GM13977 (cell line): ENCODE results near the gene VPS33A.
A peak's percentile ranks its signal among the peaks of the same experiment; 100 is the strongest.

Experiments
- DNase-seq: peaks from one replicate; pipeline ENCODE4 v3.0.0; 2012; ENCODE audit warnings: low spot score
- in situ Hi-C: fragments of 300-500 bp; cut with MboI; formaldehyde crosslinking; loops from one replicate; pipeline ENCODE4 v1.12.0; 2022; ENCODE audit warnings: low sequenced_read_pairs, low pct_unique_long_range_greater_than_20kb, mixed read lengths, inconsistent platforms; ENCODE audit not compliant: unreplicated experiment
- TF ChIP-seq, protein P1 (sequence below): IDR thresholded peaks from 2 replicates; pipeline ENCODE4 v1.5.1; 2012; ENCODE audit warnings: mild to moderate bottlenecking, control low read depth; ENCODE audit not compliant: insufficient read depth; ENCODE audit errors: extremely low read depth, missing control alignments

Gene VPS33A

DNA sequence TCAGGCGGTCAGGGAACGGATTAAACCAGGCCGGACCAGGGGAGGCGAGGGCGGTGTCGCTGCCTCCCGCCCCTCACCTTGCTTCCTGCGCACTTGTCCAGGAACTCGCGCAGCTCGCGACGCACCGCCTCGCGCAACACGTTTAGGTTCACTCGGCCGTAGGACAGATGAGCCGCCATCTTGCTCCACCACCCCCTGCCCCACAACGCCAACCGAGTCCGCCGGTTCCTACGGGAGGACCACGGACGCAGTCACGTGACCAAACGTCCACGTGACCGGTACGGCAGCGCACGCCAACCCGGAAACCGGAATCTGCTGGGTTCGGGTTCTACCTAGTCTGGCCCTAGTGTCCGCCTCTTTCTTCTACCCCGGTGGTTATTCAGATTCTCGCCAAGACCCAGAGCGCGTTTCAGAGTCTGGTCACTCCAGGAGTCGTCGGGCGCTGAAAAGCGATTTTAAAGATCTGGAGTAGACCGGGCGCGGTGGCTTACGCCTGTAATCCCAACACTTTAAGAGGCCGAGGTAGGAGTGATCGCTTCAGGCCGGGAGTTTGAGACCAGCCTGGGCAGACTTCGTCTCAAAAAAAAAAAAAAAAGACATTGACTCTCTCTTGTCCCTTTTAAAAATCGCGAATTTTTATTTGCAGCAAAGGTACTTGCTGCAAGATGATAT, at the start of gene VPS33A:
TSS of gene VPS33A (minus strand) at position 265 of the 672 bp plus-strand sequence. CDS start at position 179, 86 bp downstream.
- in situ Hi-C loops, result no loop called here
- TF ChIP-seq, protein P1, sequence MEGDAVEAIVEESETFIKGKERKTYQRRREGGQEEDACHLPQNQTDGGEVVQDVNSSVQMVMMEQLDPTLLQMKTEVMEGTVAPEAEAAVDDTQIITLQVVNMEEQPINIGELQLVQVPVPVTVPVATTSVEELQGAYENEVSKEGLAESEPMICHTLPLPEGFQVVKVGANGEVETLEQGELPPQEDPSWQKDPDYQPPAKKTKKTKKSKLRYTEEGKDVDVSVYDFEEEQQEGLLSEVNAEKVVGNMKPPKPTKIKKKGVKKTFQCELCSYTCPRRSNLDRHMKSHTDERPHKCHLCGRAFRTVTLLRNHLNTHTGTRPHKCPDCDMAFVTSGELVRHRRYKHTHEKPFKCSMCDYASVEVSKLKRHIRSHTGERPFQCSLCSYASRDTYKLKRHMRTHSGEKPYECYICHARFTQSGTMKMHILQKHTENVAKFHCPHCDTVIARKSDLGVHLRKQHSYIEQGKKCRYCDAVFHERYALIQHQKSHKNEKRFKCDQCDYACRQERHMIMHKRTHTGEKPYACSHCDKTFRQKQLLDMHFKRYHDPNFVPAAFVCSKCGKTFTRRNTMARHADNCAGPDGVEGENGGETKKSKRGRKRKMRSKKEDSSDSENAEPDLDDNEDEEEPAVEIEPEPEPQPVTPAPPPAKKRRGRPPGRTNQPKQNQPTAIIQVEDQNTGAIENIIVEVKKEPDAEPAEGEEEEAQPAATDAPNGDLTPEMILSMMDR, result no peak
- DNase-seq, result peak; percentile 93

DNA sequence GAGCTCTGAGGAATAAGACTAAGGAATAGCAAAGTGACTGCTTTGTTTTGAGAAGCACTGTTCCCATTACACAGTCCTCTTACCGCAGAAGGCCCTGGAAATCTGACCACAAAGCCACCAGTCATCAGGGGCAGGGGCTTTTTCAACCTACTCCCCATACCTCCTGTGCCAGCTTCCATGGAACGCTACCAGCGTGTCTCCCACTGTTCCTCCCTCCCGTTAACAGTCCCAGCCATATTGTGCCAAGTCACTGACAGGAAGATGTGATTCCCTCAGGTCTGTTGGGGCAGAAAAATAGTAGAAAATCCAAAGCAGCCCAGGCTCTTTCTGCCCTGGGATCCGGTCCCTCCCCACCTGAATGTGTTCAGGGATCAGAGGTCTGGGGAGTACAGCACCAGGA, 46.6 kb upstream of the VPS33A start:
- in situ Hi-C loops, result no loop called here
- TF ChIP-seq, protein P1, result no peak
- DNase-seq, result no peak

DNA sequence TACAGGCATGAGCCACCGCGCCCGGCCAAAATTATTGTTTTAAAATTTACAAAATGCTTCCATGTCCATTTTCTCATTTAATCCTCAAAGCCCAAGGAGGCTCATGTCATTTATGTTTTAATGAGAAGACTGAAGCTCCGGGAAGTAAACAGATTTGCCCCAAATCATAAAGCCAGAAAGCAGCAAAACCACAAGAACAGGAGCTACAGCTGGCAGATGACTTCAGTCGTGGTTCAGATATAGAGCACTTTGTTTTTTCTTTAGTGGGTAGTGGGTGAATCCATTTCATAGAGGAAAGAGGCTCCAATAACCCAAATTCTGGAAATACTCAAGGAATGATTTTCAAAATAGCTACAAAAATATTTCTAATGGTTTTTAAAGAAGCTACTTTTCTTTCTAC, 45.4 kb upstream of the VPS33A start:
- DNase-seq, result no peak
- in situ Hi-C loops, result no loop called here
- TF ChIP-seq, protein P1, result no peak

DNA sequence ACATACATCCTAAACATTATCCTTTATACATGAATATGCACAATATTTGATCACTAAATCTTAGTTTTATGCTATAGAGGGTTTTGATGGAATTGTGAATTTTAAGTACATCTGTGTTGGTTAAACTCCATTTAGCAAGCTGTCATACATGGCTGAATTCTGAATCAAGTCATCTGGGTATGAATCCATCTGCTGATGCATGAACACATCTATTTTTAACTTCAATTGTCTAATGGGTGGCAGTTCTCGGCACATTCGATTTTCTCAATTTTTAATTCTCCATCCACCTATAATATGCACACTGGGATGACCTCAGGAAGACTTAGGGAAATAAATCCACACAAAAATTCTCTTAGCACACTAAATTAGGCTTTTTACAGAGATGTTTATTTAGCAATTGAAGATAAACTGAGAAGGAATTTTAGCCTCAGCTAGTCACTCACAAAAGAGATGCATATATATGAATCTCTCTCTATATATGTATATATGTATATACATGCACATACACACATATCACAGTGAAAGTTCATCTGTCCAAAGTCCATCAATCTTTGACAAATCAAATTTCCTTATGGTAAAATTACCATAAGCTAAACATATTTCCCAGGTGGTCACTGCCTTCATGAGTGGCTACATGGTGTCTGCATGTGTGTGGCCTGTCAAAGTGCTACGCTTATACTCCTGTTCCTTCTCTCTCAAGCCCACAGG, 44.5 kb upstream of the VPS33A start:
- DNase-seq, result no peak
- in situ Hi-C loops, result no loop called here
- TF ChIP-seq, protein P1, result no peak

DNA sequence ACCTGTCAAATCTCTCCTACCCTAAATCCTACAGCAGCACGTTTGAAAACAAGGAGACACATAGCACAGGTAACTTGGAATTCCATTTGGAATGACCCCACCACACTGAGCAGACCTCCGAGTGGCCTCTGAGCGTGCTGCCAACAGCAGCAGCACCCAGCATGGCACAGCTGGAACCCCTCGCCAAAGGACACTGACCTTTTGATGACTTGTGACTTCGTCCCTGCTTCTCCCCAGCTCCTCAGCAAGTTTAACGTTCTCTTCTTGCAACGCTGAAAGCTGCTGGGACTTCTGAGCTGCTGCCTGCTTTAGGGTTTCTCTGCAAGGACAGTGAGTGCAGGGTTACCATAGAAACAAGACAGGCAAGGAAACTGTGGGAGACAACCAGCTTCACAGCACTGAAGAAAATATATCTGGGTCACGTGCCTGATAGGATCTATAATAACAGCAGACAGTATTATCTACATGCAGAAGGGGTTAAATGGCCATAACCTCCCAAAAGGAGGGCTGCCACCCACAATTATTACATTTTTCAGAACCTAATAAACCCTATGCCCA, 43.3 kb upstream of the VPS33A start:
- DNase-seq, result no peak
- in situ Hi-C loops, result no loop called here
- TF ChIP-seq, protein P1, result no peak

DNA sequence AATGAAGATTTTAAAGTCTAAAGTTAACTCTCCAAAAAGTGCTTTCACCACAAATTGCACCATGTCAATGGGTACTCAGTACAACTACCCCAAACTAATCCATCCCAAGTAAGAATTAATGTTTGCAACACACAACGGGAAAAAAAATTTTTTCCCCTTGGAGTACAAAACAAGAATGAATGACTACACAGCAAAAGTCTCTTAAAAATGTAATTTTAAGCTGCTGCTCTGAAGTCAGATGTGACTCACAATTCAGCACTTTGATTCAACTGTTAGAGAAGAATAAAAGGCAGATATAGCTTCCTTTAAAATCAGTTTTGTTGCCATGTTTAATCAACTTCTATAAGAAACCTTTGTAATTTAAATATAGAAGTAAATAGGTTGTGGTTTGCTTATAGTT, 42.5 kb upstream of the VPS33A start:
- DNase-seq, result no peak
- in situ Hi-C loops, result no loop called here
- TF ChIP-seq, protein P1, result no peak
